ENCODE measurements around the gene AFF3.
"Not testable (repeated sequence)": the region's sequence is repeated elsewhere in the genome, so short reads cannot be mapped to it uniquely, and the experiment has no call there.

The AFF3 gene

GRCh38 chr2:99762714-99763113, 379.7 kb downstream of the AFF3 start:
- DNase-seq (ENCODE audit: low read depth in 3 of 3): no peak

DNA sequence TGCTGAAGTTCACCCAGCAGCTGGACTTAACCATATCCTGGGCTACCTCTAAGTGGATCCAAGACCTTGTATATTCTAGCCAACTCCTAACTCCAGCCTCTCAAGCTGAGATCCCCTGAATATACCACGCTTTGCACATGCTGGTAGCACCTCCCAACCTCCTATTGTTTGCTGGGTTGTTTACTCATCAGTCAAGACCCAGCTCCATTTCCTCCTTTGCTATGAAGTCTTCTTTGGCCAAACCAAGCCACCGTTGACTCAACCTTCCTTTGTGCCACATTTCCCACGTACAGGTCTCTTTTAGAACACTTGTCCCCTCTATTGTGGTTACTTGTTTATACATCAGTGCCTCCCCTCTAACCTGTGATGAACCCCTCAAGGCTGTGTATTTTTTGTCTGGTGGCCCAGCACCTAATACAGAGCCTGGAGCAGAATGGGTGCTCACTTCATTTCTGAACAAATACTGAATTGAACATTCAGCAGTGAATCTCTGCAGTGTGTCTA, 384.7 kb downstream of the AFF3 start:
- DNase-seq (ENCODE audit: low read depth in 3 of 3): no peak

DNA sequence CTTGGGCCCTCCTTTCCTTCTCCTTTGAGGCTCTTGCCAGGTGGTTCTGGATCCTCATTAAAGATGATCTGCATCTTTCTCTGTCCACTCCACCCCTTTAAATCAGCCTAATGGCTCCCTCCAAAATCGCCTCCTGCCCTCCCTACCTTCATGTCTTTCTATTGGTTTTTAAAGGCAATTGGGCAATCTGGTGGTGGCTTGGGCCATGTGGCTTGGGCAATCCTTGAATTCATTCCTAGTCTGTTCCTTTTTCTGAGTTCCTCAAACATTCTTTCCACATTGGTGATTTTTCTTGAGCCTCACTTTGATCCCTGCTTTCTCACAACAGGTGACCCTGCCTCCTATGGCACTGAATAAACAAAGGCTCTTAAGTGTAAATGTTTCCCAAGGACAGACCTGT, 386.3 kb downstream of the AFF3 start:
- no peak for DNase-seq (ENCODE audit: low read depth in 3 of 3)

GRCh38 chr2:99754210-99754609, 388.2 kb downstream of the AFF3 start:
- no peak for DNase-seq (ENCODE audit: low read depth in 3 of 3)

DNA sequence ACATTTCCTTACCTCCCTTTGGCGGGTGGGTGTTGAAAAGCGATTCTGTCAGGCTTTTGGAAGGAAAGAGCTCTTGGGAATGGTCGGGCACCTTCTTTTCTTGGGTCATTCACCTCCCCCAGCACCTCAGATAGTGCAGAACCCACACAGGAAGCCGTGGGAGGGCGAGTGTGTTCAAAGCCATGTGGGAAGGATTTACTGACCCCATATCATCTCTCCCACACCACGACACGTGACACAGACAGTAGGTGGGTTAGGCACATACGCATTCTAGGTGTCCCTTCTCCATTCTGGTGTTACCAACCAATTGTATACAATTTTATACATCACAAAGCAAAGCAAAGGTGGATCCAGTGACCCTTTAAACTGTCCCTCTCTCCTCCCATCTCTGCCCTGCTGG, 388.9 kb downstream of the AFF3 start:
- DNase-seq (ENCODE audit: low read depth in 3 of 3): no peak

GRCh38 chr2:99748344-99748743, 394.0 kb downstream of the AFF3 start:
- DNase-seq (ENCODE audit: low read depth in 3 of 3): no peak

DNA sequence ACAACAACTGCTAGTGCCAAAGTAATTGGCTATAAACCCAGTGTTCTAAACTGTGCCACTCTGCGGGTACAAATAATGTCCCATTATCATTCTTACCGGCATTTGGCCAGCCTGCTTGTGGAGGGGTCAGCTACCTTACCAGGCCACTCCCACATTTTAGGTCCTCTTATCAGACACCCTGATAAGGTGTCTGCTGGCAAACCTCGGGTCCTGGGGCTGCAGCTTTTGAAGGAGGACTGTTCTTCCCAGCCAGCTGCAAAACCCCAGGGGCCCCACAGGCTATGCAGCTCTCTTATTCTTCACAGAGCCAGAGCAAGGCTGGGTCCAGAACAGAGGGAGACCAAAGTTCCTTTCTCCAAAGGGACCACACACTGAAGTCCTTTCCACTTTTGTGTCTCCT, 394.5 kb downstream of the AFF3 start:
- DNase-seq (ENCODE audit: low read depth in 3 of 3): no peak

- no peak for DNase-seq (ENCODE audit: low read depth in 3 of 3)
Measured at GRCh38 chr2:99743146-99743545, 399.2 kb downstream of the AFF3 start.

DNA sequence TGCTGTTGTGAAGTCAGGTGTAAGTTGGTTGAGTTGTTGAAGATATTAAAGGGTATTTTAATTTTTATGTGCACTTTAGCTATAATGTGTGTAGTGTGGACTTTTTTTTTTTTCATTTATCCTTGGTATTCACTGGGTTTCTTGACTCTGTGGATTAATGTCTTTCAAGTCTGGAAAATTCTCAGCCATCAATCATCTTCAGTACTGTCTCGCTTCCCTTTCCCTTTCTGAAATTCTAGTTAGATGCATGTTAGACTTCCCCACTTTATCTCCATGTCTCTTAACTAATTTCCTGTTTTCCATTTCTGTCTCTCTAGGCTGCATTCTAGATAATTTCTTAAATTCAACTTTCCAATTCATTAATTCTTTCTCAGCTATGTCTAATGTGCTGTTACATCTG, 404.9 kb downstream of the AFF3 start:
- no peak for DNase-seq (ENCODE audit: low read depth in 3 of 3)

GRCh38 chr2:99735753-99736152, 406.6 kb downstream of the AFF3 start:
- DNase-seq (ENCODE audit: low read depth in 3 of 3): no peak

DNA sequence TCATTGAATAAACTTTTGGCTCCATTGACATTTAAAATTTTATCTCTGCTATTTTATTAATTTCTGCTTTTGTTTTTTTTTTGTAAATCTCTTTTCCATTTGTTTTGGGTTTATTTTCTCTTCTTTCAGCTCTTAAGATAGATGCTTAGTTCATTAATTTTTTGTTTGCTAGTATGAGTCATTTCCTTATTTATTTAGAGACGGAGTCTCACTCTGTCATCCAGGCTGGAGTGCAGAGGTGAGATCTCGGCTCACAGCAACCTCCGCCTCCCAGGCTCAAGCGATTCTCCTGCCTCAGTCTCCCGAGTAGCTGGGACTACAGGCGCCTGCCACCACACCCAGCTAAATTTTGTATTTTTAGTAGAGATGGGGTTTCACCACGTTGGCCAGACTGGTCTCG, 407.1 kb downstream of the AFF3 start:
- not testable (repeated sequence) for DNase-seq (ENCODE audit: low read depth in 3 of 3)

- no peak for DNase-seq (ENCODE audit: low read depth in 3 of 3)
Measured at GRCh38 chr2:99734236-99734635, 408.2 kb downstream of the AFF3 start.

DNA sequence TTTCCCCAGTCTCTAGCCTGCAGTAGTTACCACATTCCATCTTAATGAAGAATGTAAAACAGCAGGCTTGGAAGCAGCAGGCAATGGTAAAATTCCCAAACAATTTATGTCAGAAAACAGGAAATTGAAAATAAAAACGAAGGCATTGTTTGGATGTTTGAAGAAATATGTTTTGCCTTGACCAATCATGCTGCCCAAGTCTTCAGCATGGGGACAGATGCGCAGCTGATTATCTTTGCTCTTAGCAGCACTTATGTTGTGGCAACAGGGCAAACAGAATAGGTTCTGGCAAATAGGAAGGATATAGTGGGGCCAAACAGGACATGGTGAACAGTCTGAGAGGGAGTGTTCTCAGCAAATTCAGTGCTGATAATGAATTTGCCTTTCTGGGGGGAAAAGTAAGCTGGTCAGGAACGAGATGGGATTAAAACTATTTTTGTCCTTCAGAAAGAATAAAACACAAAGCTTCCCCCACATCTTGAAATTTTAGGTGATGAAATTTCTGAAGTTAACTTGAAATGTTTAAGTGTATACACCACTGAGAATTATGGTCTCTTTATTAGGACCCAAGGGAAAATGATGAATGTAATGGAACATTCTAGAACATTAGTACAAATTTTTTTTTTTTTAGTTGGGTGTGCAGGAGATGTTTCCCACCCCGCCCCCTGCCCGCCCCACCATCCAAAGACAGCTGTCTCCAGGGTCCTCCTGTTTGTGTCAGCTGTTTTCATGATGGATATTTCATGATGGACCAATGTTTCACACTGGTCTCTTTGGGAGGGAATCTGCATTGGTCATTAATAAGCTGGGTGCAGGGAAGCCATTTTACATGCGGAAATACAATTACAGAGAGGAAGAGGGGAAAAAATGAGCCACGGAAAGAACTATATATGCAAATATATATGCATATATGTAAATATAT, 413.0 kb downstream of the AFF3 start:
- no peak for DNase-seq (ENCODE audit: low read depth in 3 of 3)

DNA sequence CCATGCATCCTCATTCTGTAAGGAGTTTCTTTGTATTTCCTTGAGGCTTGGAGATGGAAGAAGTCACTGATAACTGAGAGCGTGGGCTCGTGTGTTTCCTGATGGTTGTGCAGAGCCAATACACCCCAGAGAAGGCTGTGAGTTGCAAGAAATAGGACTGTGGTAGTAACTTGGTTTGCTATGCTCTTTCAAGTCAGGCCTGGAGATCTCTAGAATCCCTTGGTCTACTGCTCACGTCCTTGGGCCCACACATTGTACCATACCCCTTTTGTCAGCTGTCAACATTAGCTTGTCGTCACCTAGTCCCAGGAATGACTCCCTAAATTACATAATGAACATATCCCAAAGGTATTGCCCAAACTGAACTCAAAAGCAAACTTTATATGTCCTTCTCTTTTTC, 414.2 kb downstream of the AFF3 start:
- DNase-seq (ENCODE audit: low read depth in 3 of 3): no peak

DNA sequence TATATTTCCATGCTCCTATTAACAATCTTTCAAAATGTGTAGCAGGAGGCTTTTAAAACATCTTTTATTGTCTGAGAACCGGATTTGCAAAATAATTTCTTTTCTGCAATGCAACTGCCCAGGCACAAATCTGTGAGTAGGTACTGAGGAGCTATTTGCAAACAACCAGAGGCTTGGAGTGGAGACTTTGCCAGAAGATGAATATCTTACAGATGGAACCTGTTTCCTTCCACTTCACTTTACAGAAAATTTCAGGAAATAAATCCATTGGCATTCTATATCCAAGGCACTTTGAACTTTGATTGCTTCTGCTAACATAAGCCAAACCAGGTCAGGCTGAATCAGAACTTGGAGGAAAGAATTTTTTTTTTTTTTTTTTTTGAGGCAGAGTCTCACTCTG, 415.2 kb downstream of the AFF3 start:
- no peak for DNase-seq (ENCODE audit: low read depth in 3 of 3)

- DNase-seq (ENCODE audit: low read depth in 3 of 3): no peak
Measured at GRCh38 chr2:99726691-99727090, 415.7 kb downstream of the AFF3 start.

- no peak for DNase-seq (ENCODE audit: low read depth in 3 of 3)
Measured at GRCh38 chr2:99725820-99726219, 416.6 kb downstream of the AFF3 start.

DNA sequence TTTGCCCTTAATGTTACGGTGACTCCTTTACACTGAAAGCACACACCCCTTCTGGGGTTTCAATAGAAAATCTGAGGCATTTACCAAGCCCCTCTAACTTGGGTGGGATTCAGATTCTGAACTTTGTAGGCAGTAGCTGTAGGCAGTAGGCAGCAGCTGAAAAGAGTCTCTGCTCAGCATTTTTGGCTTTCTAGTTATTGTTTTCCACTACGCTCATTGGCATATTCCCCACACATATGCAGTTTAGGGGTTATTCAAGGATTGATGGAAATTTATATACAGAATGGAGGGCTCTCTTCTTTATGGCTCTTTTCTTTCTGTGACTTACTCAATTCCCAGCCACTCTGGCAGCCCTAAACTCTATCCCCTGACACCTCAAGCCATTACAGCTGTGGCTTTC, 419.9 kb downstream of the AFF3 start:
- no peak for DNase-seq (ENCODE audit: low read depth in 3 of 3)

DNA sequence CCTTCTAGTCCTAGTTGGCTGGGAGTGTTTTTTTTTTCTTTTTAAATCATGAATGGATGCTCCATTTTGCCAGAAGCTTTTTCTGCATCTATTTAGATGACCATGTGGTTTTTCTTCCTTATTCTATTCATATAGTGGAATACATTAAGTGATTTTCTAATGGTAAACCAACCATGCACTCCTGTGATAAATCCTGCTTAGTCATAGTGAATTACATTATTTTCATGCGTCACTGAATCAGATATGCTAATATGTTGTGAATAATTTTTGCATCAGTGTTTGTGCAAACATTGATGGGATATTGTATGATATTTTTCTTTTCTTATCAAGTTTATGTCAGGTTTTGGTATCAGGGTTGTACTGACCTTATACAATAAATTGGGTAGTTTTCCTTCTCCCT, 423.3 kb downstream of the AFF3 start:
- no peak for DNase-seq (ENCODE audit: low read depth in 3 of 3)

GRCh38 chr2:99715956-99716355, 426.4 kb downstream of the AFF3 start:
- no peak for DNase-seq (ENCODE audit: low read depth in 3 of 3)

- DNase-seq (ENCODE audit: low read depth in 3 of 3): no peak
Measured at GRCh38 chr2:99714349-99714748, 428.0 kb downstream of the AFF3 start.

GRCh38 chr2:99711144-99711543, 431.2 kb downstream of the AFF3 start:
- DNase-seq (ENCODE audit: low read depth in 3 of 3): no peak

GRCh38 chr2:99710721-99711120, 431.7 kb downstream of the AFF3 start:
- DNase-seq (ENCODE audit: low read depth in 3 of 3): no peak

- no peak for DNase-seq (ENCODE audit: low read depth in 3 of 3)
Measured at GRCh38 chr2:99709229-99709628, 433.2 kb downstream of the AFF3 start.
